HEK293 (cell line): Measurements from ENCODE around the gene KLHDC7B.

Experiments
- GLI4 ChIP-seq: fragments of 450-650 bp; formaldehyde crosslinking; IDR thresholded peaks from 2 replicates; pipeline ENCODE4 v1.5.1; 2016; ENCODE audit warnings: missing biosample characterization, missing genetic modification characterization
- MZF1 ChIP-seq: fragments of 450-650 bp; formaldehyde crosslinking; IDR thresholded peaks from 2 replicates; pipeline ENCODE4 v1.5.1; 2017; ENCODE audit warnings: missing biosample characterization, missing genetic modification characterization, borderline replicate concordance
- REPIN1 ChIP-seq: fragments of 450-650 bp; formaldehyde crosslinking; IDR thresholded peaks from 2 replicates; pipeline ENCODE4 v1.5.1; 2017; ENCODE audit warnings: missing biosample characterization, missing genetic modification characterization, low read depth
- ZNF121 ChIP-seq: fragments of 450-650 bp; formaldehyde crosslinking; IDR thresholded peaks from 2 replicates; pipeline ENCODE4 v1.5.1; 2016; ENCODE audit warnings: missing biosample characterization, missing genetic modification characterization
- ZNF292 ChIP-seq: fragments of 450-650 bp; formaldehyde crosslinking; IDR thresholded peaks from 2 replicates; pipeline ENCODE4 v1.5.1; 2016; ENCODE audit warnings: low read depth, missing biosample characterization, missing genetic modification characterization, borderline replicate concordance
- ZNF366 ChIP-seq: fragments of 450-650 bp; formaldehyde crosslinking; conservative IDR thresholded peaks from 2 replicates; pipeline ENCODE4 v1.5.1; 2016; ENCODE audit warnings: missing biosample characterization, missing genetic modification characterization
- ZNF768 ChIP-seq: fragments of 450-650 bp; formaldehyde crosslinking; IDR thresholded peaks from 2 replicates; pipeline ENCODE4 v1.5.1; 2018; ENCODE audit warnings: missing biosample characterization, mild to moderate bottlenecking, missing genetic modification characterization
- ZNF830 ChIP-seq: fragments of 450-650 bp; IDR thresholded peaks from 2 replicates; pipeline ENCODE4 v1.5.0; 2018; ENCODE audit warnings: missing biosample characterization, missing genetic modification characterization, low read depth, mild to moderate bottlenecking, moderate library complexity
- TF ChIP-seq, protein P1 (sequence below): fragments of 450-650 bp; formaldehyde crosslinking; IDR thresholded peaks from 2 replicates; pipeline ENCODE4 v1.5.0; 2017; ENCODE audit warnings: missing biosample characterization, missing genetic modification characterization, borderline replicate concordance
- TF ChIP-seq, protein P2 (sequence below): fragments of 450-650 bp; formaldehyde crosslinking; IDR thresholded peaks from 2 replicates; pipeline ENCODE4 v1.5.1; 2016; ENCODE audit warnings: missing biosample characterization, missing genetic modification characterization
- TF ChIP-seq, protein P3 (sequence below): fragments of 450-650 bp; formaldehyde crosslinking; IDR thresholded peaks from 2 replicates; pipeline ENCODE4 v1.5.1; 2016; ENCODE audit warnings: missing biosample characterization, missing genetic modification characterization
- TF ChIP-seq, protein P4 (sequence below): fragments of 450-650 bp; formaldehyde crosslinking; IDR thresholded peaks from 2 replicates; pipeline ENCODE4 v1.5.1; 2016; ENCODE audit warnings: missing biosample characterization, missing genetic modification characterization
- TF ChIP-seq, protein P5 (sequence below): fragments of 450-650 bp; formaldehyde crosslinking; IDR thresholded peaks from 2 replicates; pipeline ENCODE4 v1.5.1; 2016; ENCODE audit warnings: missing biosample characterization, missing genetic modification characterization

DNA sequence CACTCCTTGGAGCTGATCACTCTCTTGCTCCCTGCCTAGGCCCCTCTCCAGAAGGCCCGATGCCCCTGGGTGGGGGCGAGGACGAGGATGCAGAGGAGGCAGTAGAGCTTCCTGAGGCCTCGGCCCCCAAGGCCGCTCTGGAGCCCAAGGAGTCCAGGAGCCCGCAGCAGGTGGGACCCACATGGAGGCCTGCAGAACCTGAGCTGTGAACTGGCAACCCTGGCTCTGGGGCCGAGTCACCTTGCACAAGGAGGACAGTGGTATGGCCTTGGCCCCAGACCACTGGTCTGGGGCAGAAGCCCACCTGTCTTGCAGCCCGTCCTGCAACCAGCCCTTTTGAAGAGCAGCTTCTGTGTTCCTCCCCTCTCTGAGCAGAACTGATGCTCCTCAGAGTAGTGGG lies 26.5 kb upstream of the KLHDC7B start:
- TF ChIP-seq, protein P1, sequence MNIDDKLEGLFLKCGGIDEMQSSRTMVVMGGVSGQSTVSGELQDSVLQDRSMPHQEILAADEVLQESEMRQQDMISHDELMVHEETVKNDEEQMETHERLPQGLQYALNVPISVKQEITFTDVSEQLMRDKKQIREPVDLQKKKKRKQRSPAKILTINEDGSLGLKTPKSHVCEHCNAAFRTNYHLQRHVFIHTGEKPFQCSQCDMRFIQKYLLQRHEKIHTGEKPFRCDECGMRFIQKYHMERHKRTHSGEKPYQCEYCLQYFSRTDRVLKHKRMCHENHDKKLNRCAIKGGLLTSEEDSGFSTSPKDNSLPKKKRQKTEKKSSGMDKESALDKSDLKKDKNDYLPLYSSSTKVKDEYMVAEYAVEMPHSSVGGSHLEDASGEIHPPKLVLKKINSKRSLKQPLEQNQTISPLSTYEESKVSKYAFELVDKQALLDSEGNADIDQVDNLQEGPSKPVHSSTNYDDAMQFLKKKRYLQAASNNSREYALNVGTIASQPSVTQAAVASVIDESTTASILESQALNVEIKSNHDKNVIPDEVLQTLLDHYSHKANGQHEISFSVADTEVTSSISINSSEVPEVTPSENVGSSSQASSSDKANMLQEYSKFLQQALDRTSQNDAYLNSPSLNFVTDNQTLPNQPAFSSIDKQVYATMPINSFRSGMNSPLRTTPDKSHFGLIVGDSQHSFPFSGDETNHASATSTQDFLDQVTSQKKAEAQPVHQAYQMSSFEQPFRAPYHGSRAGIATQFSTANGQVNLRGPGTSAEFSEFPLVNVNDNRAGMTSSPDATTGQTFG (tag by site-specific recombination): no peak
- TF ChIP-seq, protein P2, sequence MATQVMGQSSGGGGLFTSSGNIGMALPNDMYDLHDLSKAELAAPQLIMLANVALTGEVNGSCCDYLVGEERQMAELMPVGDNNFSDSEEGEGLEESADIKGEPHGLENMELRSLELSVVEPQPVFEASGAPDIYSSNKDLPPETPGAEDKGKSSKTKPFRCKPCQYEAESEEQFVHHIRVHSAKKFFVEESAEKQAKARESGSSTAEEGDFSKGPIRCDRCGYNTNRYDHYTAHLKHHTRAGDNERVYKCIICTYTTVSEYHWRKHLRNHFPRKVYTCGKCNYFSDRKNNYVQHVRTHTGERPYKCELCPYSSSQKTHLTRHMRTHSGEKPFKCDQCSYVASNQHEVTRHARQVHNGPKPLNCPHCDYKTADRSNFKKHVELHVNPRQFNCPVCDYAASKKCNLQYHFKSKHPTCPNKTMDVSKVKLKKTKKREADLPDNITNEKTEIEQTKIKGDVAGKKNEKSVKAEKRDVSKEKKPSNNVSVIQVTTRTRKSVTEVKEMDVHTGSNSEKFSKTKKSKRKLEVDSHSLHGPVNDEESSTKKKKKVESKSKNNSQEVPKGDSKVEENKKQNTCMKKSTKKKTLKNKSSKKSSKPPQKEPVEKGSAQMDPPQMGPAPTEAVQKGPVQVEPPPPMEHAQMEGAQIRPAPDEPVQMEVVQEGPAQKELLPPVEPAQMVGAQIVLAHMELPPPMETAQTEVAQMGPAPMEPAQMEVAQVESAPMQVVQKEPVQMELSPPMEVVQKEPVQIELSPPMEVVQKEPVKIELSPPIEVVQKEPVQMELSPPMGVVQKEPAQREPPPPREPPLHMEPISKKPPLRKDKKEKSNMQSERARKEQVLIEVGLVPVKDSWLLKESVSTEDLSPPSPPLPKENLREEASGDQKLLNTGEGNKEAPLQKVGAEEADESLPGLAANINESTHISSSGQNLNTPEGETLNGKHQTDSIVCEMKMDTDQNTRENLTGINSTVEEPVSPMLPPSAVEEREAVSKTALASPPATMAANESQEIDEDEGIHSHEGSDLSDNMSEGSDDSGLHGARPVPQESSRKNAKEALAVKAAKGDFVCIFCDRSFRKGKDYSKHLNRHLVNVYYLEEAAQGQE (tag by site-specific recombination): no peak
- TF ChIP-seq MZF1 (tag by site-specific recombination) (no peak), ZNF366 (no peak), ZNF830 (tag by site-specific recombination) (no peak), ZNF121 (tag by site-specific recombination) (no peak), GLI4 (tag by site-specific recombination) (no peak), ZNF292 (tag by site-specific recombination) (no peak), REPIN1 (tag by site-specific recombination) (no peak), ZNF768 (no peak)
- TF ChIP-seq, protein P3, sequence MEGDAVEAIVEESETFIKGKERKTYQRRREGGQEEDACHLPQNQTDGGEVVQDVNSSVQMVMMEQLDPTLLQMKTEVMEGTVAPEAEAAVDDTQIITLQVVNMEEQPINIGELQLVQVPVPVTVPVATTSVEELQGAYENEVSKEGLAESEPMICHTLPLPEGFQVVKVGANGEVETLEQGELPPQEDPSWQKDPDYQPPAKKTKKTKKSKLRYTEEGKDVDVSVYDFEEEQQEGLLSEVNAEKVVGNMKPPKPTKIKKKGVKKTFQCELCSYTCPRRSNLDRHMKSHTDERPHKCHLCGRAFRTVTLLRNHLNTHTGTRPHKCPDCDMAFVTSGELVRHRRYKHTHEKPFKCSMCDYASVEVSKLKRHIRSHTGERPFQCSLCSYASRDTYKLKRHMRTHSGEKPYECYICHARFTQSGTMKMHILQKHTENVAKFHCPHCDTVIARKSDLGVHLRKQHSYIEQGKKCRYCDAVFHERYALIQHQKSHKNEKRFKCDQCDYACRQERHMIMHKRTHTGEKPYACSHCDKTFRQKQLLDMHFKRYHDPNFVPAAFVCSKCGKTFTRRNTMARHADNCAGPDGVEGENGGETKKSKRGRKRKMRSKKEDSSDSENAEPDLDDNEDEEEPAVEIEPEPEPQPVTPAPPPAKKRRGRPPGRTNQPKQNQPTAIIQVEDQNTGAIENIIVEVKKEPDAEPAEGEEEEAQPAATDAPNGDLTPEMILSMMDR (tag by site-specific recombination): no peak
- TF ChIP-seq, protein P4, sequence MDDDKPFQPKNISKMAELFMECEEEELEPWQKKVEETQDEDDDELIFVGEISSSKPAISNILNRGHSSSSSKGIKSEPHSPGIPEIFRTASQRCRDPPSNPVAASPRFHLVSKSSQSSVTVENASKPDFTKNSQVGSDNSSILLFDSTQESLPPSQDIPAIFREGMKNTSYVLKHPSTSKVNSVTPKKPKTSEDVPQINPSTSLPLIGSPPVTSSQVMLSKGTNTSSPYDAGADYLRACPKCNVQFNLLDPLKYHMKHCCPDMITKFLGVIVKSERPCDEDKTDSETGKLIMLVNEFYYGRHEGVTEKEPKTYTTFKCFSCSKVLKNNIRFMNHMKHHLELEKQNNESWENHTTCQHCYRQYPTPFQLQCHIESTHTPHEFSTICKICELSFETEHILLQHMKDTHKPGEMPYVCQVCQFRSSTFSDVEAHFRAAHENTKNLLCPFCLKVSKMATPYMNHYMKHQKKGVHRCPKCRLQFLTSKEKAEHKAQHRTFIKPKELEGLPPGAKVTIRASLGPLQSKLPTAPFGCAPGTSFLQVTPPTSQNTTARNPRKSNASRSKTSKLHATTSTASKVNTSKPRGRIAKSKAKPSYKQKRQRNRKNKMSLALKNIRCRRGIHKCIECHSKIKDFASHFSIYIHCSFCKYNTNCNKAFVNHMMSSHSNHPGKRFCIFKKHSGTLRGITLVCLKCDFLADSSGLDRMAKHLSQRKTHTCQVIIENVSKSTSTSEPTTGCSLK: no peak
- TF ChIP-seq, protein P5, sequence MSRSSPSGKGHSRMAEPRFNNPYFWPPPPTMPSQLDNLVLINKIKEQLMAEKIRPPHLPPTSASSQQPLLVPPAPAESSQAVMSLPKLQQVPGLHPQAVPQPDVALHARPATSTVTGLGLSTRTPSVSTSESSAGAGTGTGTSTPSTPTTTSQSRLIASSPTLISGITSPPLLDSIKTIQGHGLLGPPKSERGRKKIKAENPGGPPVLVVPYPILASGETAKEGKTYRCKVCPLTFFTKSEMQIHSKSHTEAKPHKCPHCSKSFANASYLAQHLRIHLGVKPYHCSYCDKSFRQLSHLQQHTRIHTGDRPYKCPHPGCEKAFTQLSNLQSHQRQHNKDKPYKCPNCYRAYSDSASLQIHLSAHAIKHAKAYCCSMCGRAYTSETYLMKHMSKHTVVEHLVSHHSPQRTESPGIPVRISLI: no peak
